ENCODE results near the gene RPS14.
A peak's percentile ranks its signal among the peaks of the same experiment; 100 is the strongest.

RPS14 gene

DNA sequence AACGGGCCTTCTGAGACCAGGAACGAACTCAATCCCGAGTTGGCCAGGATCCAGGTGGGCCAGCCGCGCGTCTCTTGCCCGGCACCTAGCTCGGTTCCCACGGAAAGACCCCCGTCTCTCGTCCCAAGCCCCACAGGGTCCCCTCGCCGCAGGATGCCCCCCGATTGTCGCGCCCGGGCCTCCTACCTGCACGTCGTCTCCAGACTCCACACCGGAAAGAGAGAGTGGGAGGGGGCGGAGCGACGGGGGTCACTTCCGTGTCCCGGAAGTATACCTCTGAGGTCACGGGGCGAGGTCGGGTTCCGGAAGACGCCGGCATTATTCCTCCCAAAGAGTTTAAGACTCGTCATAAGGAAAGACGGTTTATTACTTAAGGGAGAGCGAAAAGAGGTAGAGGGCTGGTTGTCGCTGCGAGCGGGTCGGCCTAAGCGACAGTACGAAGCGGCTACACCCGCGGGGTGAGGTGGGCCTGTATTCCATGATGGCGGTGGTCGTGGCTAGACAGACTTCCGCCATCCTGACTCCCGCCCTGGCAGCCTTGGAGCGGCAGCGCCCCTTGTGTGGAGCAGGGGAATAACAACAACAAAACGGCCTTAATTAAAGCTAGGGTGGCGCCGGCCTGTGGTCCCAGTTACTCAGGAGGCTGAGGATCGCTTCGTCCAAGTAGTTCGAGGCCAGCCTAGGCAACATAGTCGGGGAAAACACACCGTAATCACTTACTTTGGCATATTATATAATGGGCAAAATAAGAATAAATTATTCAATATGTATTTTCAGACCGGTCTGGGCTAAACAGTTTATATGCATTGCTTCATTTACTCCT is at the start of gene RPS14:
Gene RPS14, minus strand, starts transcription at position 223 of the 823 bp plus-strand sequence. CDS start 2,006 bp downstream, outside the sequence.
- peak within 1 kb of the TSS; percentile 88 for H2AFZ ChIP-seq (ENCODE audit: low read length)
- no peaks in the 10 kb centered on the region for H3K9me2 ChIP-seq (replicated peaks; ENCODE audit: low read depth, low read length)
- no peaks in the 10 kb centered on the region for H3F3A ChIP-seq (ENCODE audit: low read depth)
- peaks cover 44% of the 10 kb centered on the region for H3K4me1 ChIP-seq (ENCODE audit: insufficient read depth, low read length, poor library complexity, severe bottlenecking)
- H3K9me3 ChIP-seq (ENCODE audit: insufficient read depth, low read depth, low read length): no peaks in the 10 kb centered on the region
- peaks cover 47% of the 10 kb centered on the region for H4K20me1 ChIP-seq (ENCODE audit: insufficient read depth, low read length, poor library complexity, severe bottlenecking)
- H3K36me3 ChIP-seq (ENCODE audit: insufficient read depth, low read length): peaks cover 33% of the 10 kb centered on the region
- peak within 1 kb of the TSS; percentile 98 for H3K9ac ChIP-seq (ENCODE audit: low read depth, low read length, poor library complexity, severe bottlenecking)
- H3K4me3 ChIP-seq (ENCODE audit: low read length, poor library complexity, severe bottlenecking): peak within 1 kb of the TSS; percentile 86
- TF ChIP-seq EZH2phosphoT487 (IDR thresholded peaks at IDR 0.05; ENCODE audit: borderline replicate concordance): no peak
- TF ChIP-seq, protein P1, sequence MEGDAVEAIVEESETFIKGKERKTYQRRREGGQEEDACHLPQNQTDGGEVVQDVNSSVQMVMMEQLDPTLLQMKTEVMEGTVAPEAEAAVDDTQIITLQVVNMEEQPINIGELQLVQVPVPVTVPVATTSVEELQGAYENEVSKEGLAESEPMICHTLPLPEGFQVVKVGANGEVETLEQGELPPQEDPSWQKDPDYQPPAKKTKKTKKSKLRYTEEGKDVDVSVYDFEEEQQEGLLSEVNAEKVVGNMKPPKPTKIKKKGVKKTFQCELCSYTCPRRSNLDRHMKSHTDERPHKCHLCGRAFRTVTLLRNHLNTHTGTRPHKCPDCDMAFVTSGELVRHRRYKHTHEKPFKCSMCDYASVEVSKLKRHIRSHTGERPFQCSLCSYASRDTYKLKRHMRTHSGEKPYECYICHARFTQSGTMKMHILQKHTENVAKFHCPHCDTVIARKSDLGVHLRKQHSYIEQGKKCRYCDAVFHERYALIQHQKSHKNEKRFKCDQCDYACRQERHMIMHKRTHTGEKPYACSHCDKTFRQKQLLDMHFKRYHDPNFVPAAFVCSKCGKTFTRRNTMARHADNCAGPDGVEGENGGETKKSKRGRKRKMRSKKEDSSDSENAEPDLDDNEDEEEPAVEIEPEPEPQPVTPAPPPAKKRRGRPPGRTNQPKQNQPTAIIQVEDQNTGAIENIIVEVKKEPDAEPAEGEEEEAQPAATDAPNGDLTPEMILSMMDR (conservative IDR thresholded peaks at IDR 0.05; ENCODE audit: low read length): peak; percentile 83
- peak within 1 kb of the TSS; percentile 86 for H3K4me2 ChIP-seq (ENCODE audit: low read depth, low read length, poor library complexity, severe bottlenecking)
- H3K79me2 ChIP-seq (ENCODE audit: insufficient read depth, low read length): peaks cover 49% of the 10 kb centered on the region
- H3K27me3 ChIP-seq (ENCODE audit: insufficient read depth, low read length, poor library complexity, severe bottlenecking): peaks cover 10% of the 10 kb centered on the region

DNA sequence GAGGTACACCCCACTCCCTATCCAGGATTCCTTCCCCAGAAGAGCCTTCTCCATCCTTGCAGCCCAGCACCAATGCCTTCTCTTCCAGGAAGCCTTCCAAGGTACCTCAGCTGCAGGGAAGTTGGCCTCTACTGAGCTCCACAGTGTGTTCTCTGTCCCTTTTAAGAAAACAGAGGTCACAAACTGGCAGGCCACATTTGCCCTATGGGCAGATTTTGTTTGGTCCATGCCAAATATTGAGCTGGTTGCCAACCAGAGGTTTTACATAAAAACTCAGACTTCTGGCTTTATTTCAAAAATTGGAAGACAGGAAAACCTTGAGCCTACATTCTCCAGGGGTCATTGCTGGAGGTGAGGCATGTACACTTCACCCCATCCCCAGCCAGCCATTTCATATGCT is 49.4 kb upstream of the RPS14 start:
- no peak overlapping the region for H2AFZ ChIP-seq (ENCODE audit: low read length)
- no peaks in the 10 kb centered on the region for H3F3A ChIP-seq (ENCODE audit: low read depth)
- no peak for TF ChIP-seq EZH2phosphoT487 (IDR thresholded peaks at IDR 0.05; ENCODE audit: borderline replicate concordance)
- TF ChIP-seq, protein P1 (conservative IDR thresholded peaks at IDR 0.05; ENCODE audit: low read length): no peak
- H3K4me2 ChIP-seq (ENCODE audit: low read depth, low read length, poor library complexity, severe bottlenecking): no peak overlapping the region
- H3K4me3 ChIP-seq (ENCODE audit: low read length, poor library complexity, severe bottlenecking): no peak overlapping the region
- no peaks in the 10 kb centered on the region for H3K79me2 ChIP-seq (ENCODE audit: insufficient read depth, low read length)
- H3K9ac ChIP-seq (ENCODE audit: low read depth, low read length, poor library complexity, severe bottlenecking): no peak overlapping the region
- no peaks in the 10 kb centered on the region for H4K20me1 ChIP-seq (ENCODE audit: insufficient read depth, low read length, poor library complexity, severe bottlenecking)
- H3K27me3 ChIP-seq (ENCODE audit: insufficient read depth, low read length, poor library complexity, severe bottlenecking): no peaks in the 10 kb centered on the region
- H3K9me2 ChIP-seq (replicated peaks; ENCODE audit: low read depth, low read length): no peaks in the 10 kb centered on the region
- no peaks in the 10 kb centered on the region for H3K9me3 ChIP-seq (ENCODE audit: insufficient read depth, low read depth, low read length)
- no peaks in the 10 kb centered on the region for H3K4me1 ChIP-seq (ENCODE audit: insufficient read depth, low read length, poor library complexity, severe bottlenecking)
- no peaks in the 10 kb centered on the region for H3K36me3 ChIP-seq (ENCODE audit: insufficient read depth, low read length)

DNA sequence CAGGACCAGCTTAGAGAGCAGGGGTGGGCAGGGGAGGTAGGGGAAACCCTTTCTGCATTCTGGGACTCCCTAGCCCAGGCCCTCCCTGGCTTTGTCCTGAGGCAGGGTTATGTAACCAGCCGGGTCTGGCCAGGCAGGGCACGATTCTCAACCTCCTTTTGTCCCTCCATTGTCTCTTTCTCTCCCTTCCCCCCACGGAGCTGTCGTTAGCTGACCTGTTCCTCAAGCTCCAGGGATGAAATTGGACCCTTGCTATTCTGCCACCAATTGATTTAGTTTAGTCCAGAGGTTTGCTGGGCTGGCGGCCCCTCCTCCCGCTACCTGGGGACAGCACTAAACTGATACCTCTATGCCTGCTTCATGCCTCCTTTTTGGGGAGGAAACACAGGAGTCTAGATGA is 49.0 kb upstream of the RPS14 start:
- Histone ChIP-seq H3K4me2 (ENCODE audit: low read depth, low read length, poor library complexity, severe bottlenecking) (no peak overlapping the region), H3K79me2 (ENCODE audit: insufficient read depth, low read length) (no peaks in the 10 kb centered on the region)

More for the DNA sequence above, 49.0 kb upstream of the RPS14 start:
- no peaks in the 10 kb centered on the region for H3K9me2 ChIP-seq (replicated peaks; ENCODE audit: low read depth, low read length)
- H3K4me1 ChIP-seq (ENCODE audit: insufficient read depth, low read length, poor library complexity, severe bottlenecking): no peaks in the 10 kb centered on the region
- no peaks in the 10 kb centered on the region for H4K20me1 ChIP-seq (ENCODE audit: insufficient read depth, low read length, poor library complexity, severe bottlenecking)
- no peak overlapping the region for H3K9ac ChIP-seq (ENCODE audit: low read depth, low read length, poor library complexity, severe bottlenecking)
- no peak overlapping the region for H3K4me3 ChIP-seq (ENCODE audit: low read length, poor library complexity, severe bottlenecking)
- H2AFZ ChIP-seq (ENCODE audit: low read length): no peak overlapping the region
- H3K36me3 ChIP-seq (ENCODE audit: insufficient read depth, low read length): no peaks in the 10 kb centered on the region
- TF ChIP-seq EZH2phosphoT487 (IDR thresholded peaks at IDR 0.05; ENCODE audit: borderline replicate concordance): no peak
- TF ChIP-seq, protein P1 (conservative IDR thresholded peaks at IDR 0.05; ENCODE audit: low read length): no peak
- H3F3A ChIP-seq (ENCODE audit: low read depth): no peaks in the 10 kb centered on the region
- H3K9me3 ChIP-seq (ENCODE audit: insufficient read depth, low read depth, low read length): no peaks in the 10 kb centered on the region
- no peaks in the 10 kb centered on the region for H3K27me3 ChIP-seq (ENCODE audit: insufficient read depth, low read length, poor library complexity, severe bottlenecking)

All from Loucy (cell line).